GOT3 (cell line): ENCODE data around the gene CD36.

Experiments used
- DNase-seq: peaks from one replicate; lab custom pipeline; 2025; ENCODE audit warnings: mixed read lengths; lab: John Stamatoyannopoulos, UW

Gene CD36

DNA sequence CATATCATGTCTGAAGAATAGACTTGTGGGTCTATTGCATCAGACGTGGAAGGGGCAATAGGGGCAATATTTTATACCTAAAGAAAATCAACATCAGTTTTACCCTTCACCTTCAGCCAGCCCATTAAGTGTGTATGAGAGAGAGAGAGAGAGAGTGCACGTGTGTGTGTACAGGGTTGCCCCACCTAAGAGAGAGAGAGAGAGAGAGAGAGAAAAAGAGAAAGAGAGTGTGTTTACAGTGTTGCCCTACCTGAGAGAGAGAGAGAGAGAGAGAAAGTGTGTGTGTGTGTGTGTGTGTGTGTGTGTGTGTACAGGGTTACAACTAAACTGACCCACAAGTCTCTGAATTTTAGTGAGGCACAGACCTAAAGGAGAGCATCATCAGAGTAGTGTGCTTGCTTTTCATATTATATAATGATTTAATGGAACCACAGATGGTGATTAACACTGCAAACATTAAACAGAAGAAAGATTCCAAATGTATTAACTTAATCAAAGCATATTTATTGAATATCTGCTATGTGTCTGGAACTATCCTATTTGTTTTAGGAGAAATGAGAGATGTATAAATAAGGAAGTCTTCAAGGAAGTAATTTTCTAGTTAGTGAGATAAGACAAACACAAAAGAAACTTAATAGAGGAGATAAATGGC is 66.8 kb downstream of the CD36 start:
- DNase-seq = no peak

- DNase-seq = no peak
Measured at GRCh38 chr7:80707318-80707717, 68.9 kb downstream of the CD36 start.

GRCh38 chr7:80708123-80708522 is 69.7 kb downstream of the CD36 start:
- no peak for DNase-seq

- no peak for DNase-seq
Measured at GRCh38 chr7:80711531-80711930, 73.1 kb downstream of the CD36 start.

- DNase-seq = no peak
Measured at GRCh38 chr7:80719261-80719660, 80.8 kb downstream of the CD36 start.

- no peak for DNase-seq
Measured at GRCh38 chr7:80720146-80720545, 81.7 kb downstream of the CD36 start.

- DNase-seq = no peak
Measured at GRCh38 chr7:80721883-80722615, 83.6 kb downstream of the CD36 start.

DNA sequence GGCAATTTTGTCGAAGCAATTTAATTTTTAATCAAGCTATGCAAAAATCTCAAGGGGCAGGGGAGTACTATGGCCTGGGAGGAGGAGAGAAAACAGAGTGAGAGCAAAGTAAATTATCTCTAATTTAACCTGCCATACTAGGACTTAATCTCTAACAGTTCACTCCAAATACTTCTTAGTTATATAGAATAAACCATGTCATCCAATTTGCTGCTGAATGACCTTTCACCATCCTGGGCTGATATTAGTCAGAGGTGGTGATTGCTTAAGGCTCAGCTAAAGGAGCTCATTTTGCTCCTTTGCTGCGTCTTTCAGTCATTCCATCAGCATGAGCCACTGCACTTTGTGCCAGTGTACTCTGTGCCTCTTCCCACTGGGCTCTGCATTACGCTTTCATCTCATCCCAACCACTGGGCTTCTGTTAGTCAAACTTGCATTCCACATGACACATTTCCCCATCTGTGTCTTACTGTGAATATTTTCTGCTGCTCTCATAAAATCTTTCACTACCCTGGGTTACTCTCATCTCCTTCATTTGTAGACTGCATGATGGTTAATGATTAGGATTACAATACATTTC is 84.3 kb downstream of the CD36 start:
- peak; percentile 58 for DNase-seq

DNA sequence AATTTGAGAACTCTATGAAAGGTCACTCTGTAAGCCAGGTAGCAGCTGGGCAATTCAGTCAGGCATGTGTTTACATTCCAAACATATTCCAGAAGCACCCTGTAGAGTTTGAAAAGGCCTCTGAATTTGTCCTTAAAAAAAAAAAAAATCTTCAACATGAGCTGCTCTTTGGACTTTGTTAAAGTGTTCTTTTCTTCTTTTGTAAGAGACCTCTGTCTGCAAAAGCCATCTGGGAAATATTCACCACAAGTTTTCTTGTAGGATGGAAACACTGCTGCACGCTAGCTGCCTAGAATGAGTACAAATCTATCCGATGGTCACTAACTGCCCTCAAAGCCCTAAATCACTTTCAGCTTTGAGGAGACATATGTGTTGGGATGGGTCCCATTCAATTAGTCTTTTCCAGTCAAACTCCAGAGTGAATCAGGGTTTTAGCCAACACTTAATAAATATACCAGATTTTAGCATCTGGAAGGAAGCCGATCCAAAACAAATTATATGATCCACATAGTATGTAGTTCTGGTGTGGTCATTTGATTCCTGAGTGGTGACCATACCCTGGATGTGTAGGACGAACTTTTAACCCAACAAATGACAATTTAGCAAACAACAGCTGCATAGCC is 85.9 kb downstream of the CD36 start:
- no peak for DNase-seq

DNA sequence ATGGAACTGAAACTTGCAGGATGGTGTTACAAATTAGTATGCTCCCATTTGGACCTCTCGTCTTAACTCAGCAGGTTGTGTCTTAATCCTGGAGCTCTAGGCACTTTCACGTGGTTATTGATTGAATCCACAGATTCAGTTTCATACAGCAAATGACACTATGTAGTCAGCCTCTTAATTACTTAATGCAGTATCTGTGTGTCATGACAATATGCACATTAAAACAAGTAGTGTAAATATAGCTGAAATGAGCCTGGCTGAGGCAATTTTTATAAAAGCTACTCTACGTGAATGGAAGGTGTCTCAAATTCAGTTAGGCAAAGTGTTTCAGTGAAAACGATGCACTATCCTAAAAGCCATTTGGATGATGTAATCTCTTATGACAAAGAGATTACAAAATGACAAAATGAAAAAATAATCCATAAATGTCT is 86.8 kb downstream of the CD36 start:
- no peak for DNase-seq
